ENCODE results near the gene PTPRN2. TPM values are rescaled to one million over a fixed set of nuclear protein-coding genes. Genes with fewer than 3 reads are reported as not detected.

Gene PTPRN2
- total and polyA plus RNA-seq, 2 donors (not counting 1 experiment from before 2014, with no cell fraction given), result 0.54 to 1.2 TPM

GRCh38 chr7:158008267-158008666 is 579.4 kb downstream of the PTPRN2 start:
- Histone ChIP-seq H3K9me3 (ENCODE audit: control insufficient read depth, insufficient read depth, low read depth, low read length) (no peaks in the 10 kb centered on the region), H3K4me1 (ENCODE audit: control insufficient read depth, extremely low read depth, insufficient read depth, low read length) (no peaks in the 10 kb centered on the region)

GRCh38 chr7:158007697-158008257 is 579.8 kb downstream of the PTPRN2 start:
- H3K4me3 ChIP-seq (replicated peaks in 1 of 4; ENCODE audit: control extremely low read depth in 1 of 4, insufficient read depth in 1 of 4, low read depth in 3 of 4, low read length in 4 of 4), result no peak overlapping the region
- no peak overlapping the region for H2AFZ ChIP-seq (ENCODE audit: low read length)
- H3K9ac ChIP-seq (ENCODE audit: insufficient read depth, low read length), result no peak overlapping the region
- no peaks in the 10 kb centered on the region for H3K9me3 ChIP-seq (ENCODE audit: control insufficient read depth, insufficient read depth, low read depth, low read length)
- no peaks in the 10 kb centered on the region for H3K27me3 ChIP-seq (ENCODE audit: control insufficient read depth, insufficient read depth, low read length)
- TF ChIP-seq EZH2 (IDR thresholded peaks at IDR 0.05; ENCODE audit: low read length, missing control alignments) (no peak), CTCF (conservative IDR thresholded peaks at IDR 0.05 in 1 of 2, IDR thresholded peaks at IDR 0.05 in 1 of 2; ENCODE audit: low read depth in 1 of 2, low read length in 2 of 2) (no peak)
- DNase-seq (ENCODE audit: low read depth in 2 of 2), result no peak
- no peaks in the 10 kb centered on the region for H3K36me3 ChIP-seq (ENCODE audit: control insufficient read depth, insufficient read depth, low read length)
- no peak overlapping the region for H3K4me2 ChIP-seq (ENCODE audit: extremely low read depth, insufficient read depth, low read length)
- H3K4me1 ChIP-seq (ENCODE audit: control insufficient read depth, extremely low read depth, insufficient read depth, low read length), result no peaks in the 10 kb centered on the region
- H3K79me2 ChIP-seq (ENCODE audit: control insufficient read depth, insufficient read depth, low read length), result no peaks in the 10 kb centered on the region
- H4K20me1 ChIP-seq (ENCODE audit: control insufficient read depth, extremely low read depth, insufficient read depth, low read length), result no peaks in the 10 kb centered on the region
- H3K27ac ChIP-seq (ENCODE audit: insufficient read depth, low read length), result no peak overlapping the region

More at GRCh38 chr7:158008267-158008666, 579.4 kb downstream of the PTPRN2 start:
- Histone ChIP-seq H3K36me3 (ENCODE audit: control insufficient read depth, insufficient read depth, low read length) (no peaks in the 10 kb centered on the region), H4K20me1 (ENCODE audit: control insufficient read depth, extremely low read depth, insufficient read depth, low read length) (no peaks in the 10 kb centered on the region), H3K4me2 (ENCODE audit: extremely low read depth, insufficient read depth, low read length) (no peak overlapping the region), H3K4me3 (replicated peaks in 1 of 4; ENCODE audit: control extremely low read depth in 1 of 4, insufficient read depth in 1 of 4, low read depth in 3 of 4, low read length in 4 of 4) (no peak overlapping the region), H3K9ac (ENCODE audit: insufficient read depth, low read length) (no peak overlapping the region), H3K27ac (ENCODE audit: insufficient read depth, low read length) (no peak overlapping the region), H3K27me3 (ENCODE audit: control insufficient read depth, insufficient read depth, low read length) (no peaks in the 10 kb centered on the region), H2AFZ (ENCODE audit: low read length) (no peak overlapping the region), H3K79me2 (ENCODE audit: control insufficient read depth, insufficient read depth, low read length) (no peaks in the 10 kb centered on the region)
- TF ChIP-seq CTCF (conservative IDR thresholded peaks at IDR 0.05 in 1 of 2, IDR thresholded peaks at IDR 0.05 in 1 of 2; ENCODE audit: low read depth in 1 of 2, low read length in 2 of 2) (no peak), EZH2 (IDR thresholded peaks at IDR 0.05; ENCODE audit: low read length, missing control alignments) (no peak)
- no peak for DNase-seq (ENCODE audit: low read depth in 2 of 2)

DNA sequence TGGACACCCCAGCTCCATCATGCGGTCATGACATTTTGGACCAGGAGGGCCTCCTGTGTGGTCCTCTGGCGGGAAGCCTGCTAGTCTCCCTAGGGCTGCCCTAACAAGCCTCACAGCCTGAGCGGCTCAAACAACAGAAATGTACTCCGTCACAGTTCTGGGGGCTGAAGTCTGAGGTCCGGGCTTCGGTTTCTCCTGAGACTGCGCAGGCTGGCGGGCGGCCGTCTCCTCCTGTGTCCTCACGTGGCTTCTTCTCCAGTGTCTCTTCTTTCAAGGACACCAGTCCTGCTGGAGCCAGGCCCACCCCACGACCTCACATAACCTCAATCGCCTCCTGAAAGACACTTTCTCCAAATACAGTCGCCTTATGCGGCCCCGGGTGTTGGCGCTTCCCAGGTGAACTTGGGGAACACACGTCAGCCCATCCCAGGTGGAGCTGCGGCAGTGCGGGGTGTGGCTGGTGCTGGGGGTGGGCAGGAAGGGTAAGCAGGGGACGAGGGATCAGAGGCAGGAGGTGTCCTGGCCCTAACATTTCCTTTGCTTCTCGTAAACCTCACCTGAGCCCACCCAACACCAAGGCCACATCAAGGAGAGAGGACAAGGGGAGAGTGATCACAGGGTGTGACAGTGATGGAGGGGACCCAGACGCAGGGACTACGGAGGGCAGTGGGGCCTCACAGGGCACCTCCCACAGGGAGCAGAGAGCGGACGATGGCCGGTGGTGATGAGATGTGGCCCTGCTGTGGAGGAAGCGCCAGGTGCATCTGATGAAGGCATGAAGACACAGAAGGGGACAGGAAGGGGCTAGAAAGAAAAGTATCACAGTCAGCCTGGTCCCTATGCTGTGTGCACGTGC is 580.6 kb downstream of the PTPRN2 start:
- Histone ChIP-seq H4K20me1 (ENCODE audit: control insufficient read depth, extremely low read depth, insufficient read depth, low read length) (no peaks in the 10 kb centered on the region), H3K79me2 (ENCODE audit: control insufficient read depth, insufficient read depth, low read length) (no peaks in the 10 kb centered on the region), H3K36me3 (ENCODE audit: control insufficient read depth, insufficient read depth, low read length) (no peaks in the 10 kb centered on the region), H3K27ac (ENCODE audit: insufficient read depth, low read length) (no peak overlapping the region), H3K4me2 (ENCODE audit: extremely low read depth, insufficient read depth, low read length) (no peak overlapping the region), H3K27me3 (ENCODE audit: control insufficient read depth, insufficient read depth, low read length) (no peaks in the 10 kb centered on the region), H3K9me3 (ENCODE audit: control insufficient read depth, insufficient read depth, low read depth, low read length) (no peaks in the 10 kb centered on the region), H3K4me3 (replicated peaks in 1 of 4; ENCODE audit: control extremely low read depth in 1 of 4, insufficient read depth in 1 of 4, low read depth in 3 of 4, low read length in 4 of 4) (no peak overlapping the region), H2AFZ (ENCODE audit: low read length) (no peak overlapping the region), H3K9ac (ENCODE audit: insufficient read depth, low read length) (no peak overlapping the region), H3K4me1 (ENCODE audit: control insufficient read depth, extremely low read depth, insufficient read depth, low read length) (no peaks in the 10 kb centered on the region)
- TF ChIP-seq EZH2 (IDR thresholded peaks at IDR 0.05; ENCODE audit: low read length, missing control alignments) (no peak), CTCF (conservative IDR thresholded peaks at IDR 0.05 in 1 of 2, IDR thresholded peaks at IDR 0.05 in 1 of 2; ENCODE audit: low read depth in 1 of 2, low read length in 2 of 2) (no peak)
- DNase-seq (ENCODE audit: low read depth in 2 of 2), result no peak

Measured in fibroblast of lung (primary cell).